ENCODE data around the gene PSMC6. TPM values are rescaled to one million over a fixed set of nuclear protein-coding genes. Genes with fewer than 3 reads are reported as not detected.
"Not testable (repeated sequence)": the region's sequence is repeated elsewhere in the genome, so short reads cannot be mapped to it uniquely, and the experiment has no call there.

PSMC6 gene
- total RNA-seq, 2 experiments from 2014 or later = 109 to 110 TPM

GRCh38 chr14:52724360-52724644 lies 17.3 kb downstream of the PSMC6 start:
- ChIA-PET CTCF (no interaction called here), POLR2A (no interaction called here)
- H3K4me1 Mint-ChIP-seq (ENCODE audit: low read depth) = peaks cover 28% of the 10 kb centered on the region
- no peaks in the 10 kb centered on the region for H3K9me3 Mint-ChIP-seq
- peaks cover 36% of the 10 kb centered on the region for H3K36me3 Mint-ChIP-seq
- DNase-seq = no peak
- H3K27me3 Mint-ChIP-seq = no peaks in the 10 kb centered on the region
- peak overlapping the region; percentile 43 for H3K27ac Mint-ChIP-seq
- intact Hi-C loops (cut with micrococcal nuclease) = no loop called here
- H3K4me3 Mint-ChIP-seq = no peak overlapping the region

- H3K27me3 Mint-ChIP-seq; DNase-seq; H3K27ac Mint-ChIP-seq; H3K4me3 Mint-ChIP-seq; intact Hi-C loops (cut with micrococcal nuclease); H3K9me3 Mint-ChIP-seq; POLR2A ChIA-PET: not testable (repeated sequence)
- Mint-ChIP-seq H3K36me3 (peaks cover 24% of the 10 kb centered on the region), H3K4me1 (ENCODE audit: low read depth) (peaks cover 27% of the 10 kb centered on the region)
- CTCF ChIA-PET = interaction anchor here (1.1 kb wide), 1 partner anchor 17 kb away, joined by 3 read pairs; no protein-coding TSS in a partner anchor
Observed at GRCh38 chr14:52727509-52727908, 20.5 kb downstream of the PSMC6 start.

- H3K27me3 Mint-ChIP-seq, H3K9me3 Mint-ChIP-seq, H3K27ac Mint-ChIP-seq, H3K4me3 Mint-ChIP-seq, DNase-seq: not testable (repeated sequence)
- ChIA-PET CTCF (interaction anchor here (0.9 to 1.1 kb wide), 2 partner anchors 13 to 20 kb away, joined by 3 read pairs; no protein-coding TSS in a partner anchor), POLR2A (interaction anchor here (0.9 to 2.3 kb wide), 6 partner anchors 12 to 424 kb away, joined by 3 to 10 read pairs (median 4); partner anchors contain the start of genes ERO1A and PSMC6)
- Mint-ChIP-seq H3K4me1 (ENCODE audit: low read depth) (peaks cover 25% of the 10 kb centered on the region), H3K36me3 (peaks cover 28% of the 10 kb centered on the region)
- intact Hi-C loops (cut with micrococcal nuclease) = loop anchor here (1.0 kb wide), 2 partner anchors 35 to 177 kb away; partner anchors contain the start of genes GPR137C and TXNDC16
Observed at GRCh38 chr14:52729035-52729434, 22.0 kb downstream of the PSMC6 start.

GRCh38 chr14:52729585-52729924 lies 22.6 kb downstream of the PSMC6 start:
- Mint-ChIP-seq H3K36me3 (peaks cover 31% of the 10 kb centered on the region), H3K9me3 (no peaks in the 10 kb centered on the region), H3K4me1 (ENCODE audit: low read depth) (peaks cover 28% of the 10 kb centered on the region), H3K27ac (peak overlapping the region; percentile 82), H3K4me3 (peak overlapping the region; percentile 87), H3K27me3 (no peaks in the 10 kb centered on the region)
- ChIA-PET POLR2A (interaction anchor here (0.9 to 2.3 kb wide), 7 partner anchors 12 to 423 kb away, joined by 3 to 10 read pairs (median 4); partner anchors contain the start of genes ERO1A and PSMC6), CTCF (interaction anchor here (0.9 to 1.1 kb wide), 3 partner anchors 13 to 177 kb away, joined by 3 to 4 read pairs (median 3); partner anchors contain the start of genes GPR137C and TXNDC16)
- intact Hi-C loops (cut with micrococcal nuclease) = loop anchor here (1.0 kb wide), 2 partner anchors 35 to 177 kb away; partner anchors contain the start of genes GPR137C and TXNDC16
- DNase-seq = no peak

- intact Hi-C loops (cut with micrococcal nuclease) = loop anchor here (1.0 to 10.0 kb wide), 6 partner anchors 12 to 425 kb away; partner anchors contain the start of genes DDHD1, GNPNAT1, GPR137C and PSMC6
- DNase-seq = peak; percentile 99
- H3K4me1 Mint-ChIP-seq (ENCODE audit: low read depth) = peaks cover 29% of the 10 kb centered on the region
- POLR2A ChIA-PET = interaction anchor here (0.6 to 2.3 kb wide), 7 partner anchors 12 to 423 kb away, joined by 3 to 10 read pairs (median 4); partner anchors contain the start of gene ERO1A
- peak within 1 kb of the TSS; percentile 87 for H3K4me3 Mint-ChIP-seq
- CTCF ChIA-PET = interaction anchor here (0.9 to 1.1 kb wide), 3 partner anchors 12 to 178 kb away, joined by 3 to 4 read pairs (median 3); partner anchors contain the start of genes GPR137C and TXNDC16
- peaks cover 33% of the 10 kb centered on the region for H3K36me3 Mint-ChIP-seq
- no peaks in the 10 kb centered on the region for H3K27me3 Mint-ChIP-seq
- H3K9me3 Mint-ChIP-seq = no peaks in the 10 kb centered on the region
- peak within 1 kb of the TSS; percentile 82 for H3K27ac Mint-ChIP-seq
Observed at GRCh38 chr14:52729925-52730708, 23.1 kb downstream of the PSMC6 start, which contains the start of gene STYX. TSS of gene STYX (plus strand) at chr14:52730166. CDS start at chr14:52730475, 309 bp downstream.

GRCh38 chr14:52730709-52731111 lies 23.7 kb downstream of the PSMC6 start:
- CTCF ChIA-PET = no interaction called here
- Mint-ChIP-seq H3K9me3 (no peaks in the 10 kb centered on the region), H3K27me3 (no peaks in the 10 kb centered on the region), H3K36me3 (peaks cover 33% of the 10 kb centered on the region), H3K4me1 (ENCODE audit: low read depth) (peaks cover 34% of the 10 kb centered on the region), H3K4me3 (peak overlapping the region; percentile 87), H3K27ac (peak overlapping the region; percentile 82)
- POLR2A ChIA-PET = interaction anchor here (0.6 to 2.3 kb wide), 2 partner anchors 11 to 81 kb away, joined by 4 to 10 read pairs; no protein-coding TSS in a partner anchor
- DNase-seq = no peak
- intact Hi-C loops (cut with micrococcal nuclease) = loop anchor here (1.0 to 10.0 kb wide), 4 partner anchors 12 to 424 kb away; partner anchors contain the start of genes DDHD1, GNPNAT1 and PSMC6

- no peak overlapping the region for H3K27ac Mint-ChIP-seq
- no peaks in the 10 kb centered on the region for H3K27me3 Mint-ChIP-seq
- intact Hi-C loops (cut with micrococcal nuclease) = loop anchor here (10.0 kb wide), 1 partner anchor 421 kb away; the partner anchor contains the start of gene DDHD1
- H3K4me1 Mint-ChIP-seq (ENCODE audit: low read depth) = peaks cover 57% of the 10 kb centered on the region
- no peak for DNase-seq
- POLR2A ChIA-PET = no interaction called here
- CTCF ChIA-PET = no interaction called here
- H3K9me3 Mint-ChIP-seq = no peaks in the 10 kb centered on the region
- peaks cover 25% of the 10 kb centered on the region for H3K36me3 Mint-ChIP-seq
- H3K4me3 Mint-ChIP-seq = no peak overlapping the region
Observed at GRCh38 chr14:52733824-52734223, 26.8 kb downstream of the PSMC6 start.

GRCh38 chr14:52735921-52736489 lies 29.0 kb downstream of the PSMC6 start:
- peaks cover 25% of the 10 kb centered on the region for H3K36me3 Mint-ChIP-seq
- no peak for DNase-seq
- no peak overlapping the region for H3K4me3 Mint-ChIP-seq
- H3K9me3 Mint-ChIP-seq = no peaks in the 10 kb centered on the region
- CTCF ChIA-PET = no interaction called here
- peaks cover 65% of the 10 kb centered on the region for H3K4me1 Mint-ChIP-seq (ENCODE audit: low read depth)
- no peaks in the 10 kb centered on the region for H3K27me3 Mint-ChIP-seq
- H3K27ac Mint-ChIP-seq = peak overlapping the region; percentile 31
- intact Hi-C loops (cut with micrococcal nuclease) = loop anchor here (10.0 kb wide), 1 partner anchor 419 kb away; the partner anchor contains the start of gene DDHD1
- POLR2A ChIA-PET = no interaction called here

GRCh38 chr14:52738409-52738808 lies 31.4 kb downstream of the PSMC6 start:
- ChIA-PET POLR2A (interaction anchor here (0.8 kb wide), 1 partner anchor 42 kb away, joined by 4 read pairs; no protein-coding TSS in a partner anchor), CTCF (no interaction called here)
- intact Hi-C loops (cut with micrococcal nuclease) = loop anchor here (10.0 kb wide), 1 partner anchor 416 kb away; the partner anchor contains the start of gene DDHD1
- Mint-ChIP-seq H3K4me1 (ENCODE audit: low read depth) (peaks cover 68% of the 10 kb centered on the region), H3K4me3 (no peak overlapping the region), H3K27me3 (no peaks in the 10 kb centered on the region), H3K36me3 (peaks cover 21% of the 10 kb centered on the region), H3K27ac (no peak overlapping the region), H3K9me3 (no peaks in the 10 kb centered on the region)
- no peak for DNase-seq

- ChIA-PET POLR2A (interaction anchor here (0.7 to 2.0 kb wide), 2 partner anchors 11 to 412 kb away, joined by 3 to 10 read pairs; partner anchors contain the start of genes DDHD1 and STYX), CTCF (no interaction called here)
- Mint-ChIP-seq H3K4me3 (no peak overlapping the region), H3K27me3 (no peaks in the 10 kb centered on the region), H3K36me3 (peaks cover 10% of the 10 kb centered on the region), H3K9me3 (no peaks in the 10 kb centered on the region), H3K27ac (peak overlapping the region; percentile 29), H3K4me1 (ENCODE audit: low read depth) (peaks cover 74% of the 10 kb centered on the region)
- DNase-seq = no peak
- intact Hi-C loops (cut with micrococcal nuclease) = loop anchor here (5.0 kb wide), 1 partner anchor 452 kb away; no protein-coding TSS in a partner anchor
Observed at GRCh38 chr14:52740751-52741150, 33.8 kb downstream of the PSMC6 start.

- CTCF ChIA-PET = interaction anchor here (0.7 to 1.2 kb wide), 4 partner anchors 12 to 83 kb away, joined by 3 to 4 read pairs (median 4); partner anchors contain the start of gene STYX
- no peak for DNase-seq
- Mint-ChIP-seq H3K27me3 (no peaks in the 10 kb centered on the region), H3K27ac (peak overlapping the region; percentile 98), H3K9me3 (no peaks in the 10 kb centered on the region), H3K36me3 (peaks cover 18% of the 10 kb centered on the region), H3K4me1 (ENCODE audit: low read depth) (peaks cover 68% of the 10 kb centered on the region), H3K4me3 (peak overlapping the region; percentile 73)
- intact Hi-C loops (cut with micrococcal nuclease) = loop anchor here (1.0 to 5.0 kb wide), 4 partner anchors 12 to 450 kb away; partner anchors contain the start of genes GNPNAT1, PSMC6 and STYX
- POLR2A ChIA-PET = interaction anchor here (2.0 kb wide), 1 partner anchor 12 kb away, joined by 10 read pairs; the partner anchor contains the start of gene STYX
Observed at GRCh38 chr14:52741865-52742264, 34.9 kb downstream of the PSMC6 start.
